COLO668 (cell line): ENCODE data around the gene CMTM1.
"Not testable (repeated sequence)": the region's sequence is repeated elsewhere in the genome, so short reads cannot be mapped to it uniquely, and the experiment has no call there.

Source experiments
- DNase-seq: peaks from one replicate; lab custom pipeline; 2025; ENCODE audit not compliant: unreplicated experiment; lab: John Stamatoyannopoulos, UW

The CMTM1 gene

GRCh38 chr16:66588981-66589713 lies 22.9 kb downstream of the CMTM1 start:
- DNase-seq, result no peak

DNA sequence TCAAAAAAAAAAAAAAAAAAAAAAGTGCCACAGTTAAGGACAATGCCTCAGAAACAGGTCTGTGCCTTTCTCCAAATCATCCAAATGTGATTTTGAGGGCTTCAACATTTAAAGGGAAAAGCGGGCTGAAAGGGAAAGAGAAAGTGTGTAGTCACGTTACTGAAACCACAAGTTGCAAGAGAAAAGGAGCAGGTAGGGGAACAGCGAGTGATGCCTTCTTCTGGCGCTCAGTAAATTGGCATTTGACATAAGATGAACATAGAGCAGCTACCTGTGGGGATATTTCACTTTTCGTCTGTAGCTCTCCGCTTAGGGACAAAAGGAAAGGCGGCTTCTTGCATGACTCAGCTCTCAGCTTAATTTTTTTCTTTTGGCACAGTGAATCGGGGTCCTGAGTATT lies 24.1 kb downstream of the CMTM1 start:
- DNase-seq, result no peak

- no peak for DNase-seq
Measured at GRCh38 chr16:66591018-66591417, 24.8 kb downstream of the CMTM1 start.

- no peak for DNase-seq
Measured at GRCh38 chr16:66592241-66592640, 26.0 kb downstream of the CMTM1 start.

DNA sequence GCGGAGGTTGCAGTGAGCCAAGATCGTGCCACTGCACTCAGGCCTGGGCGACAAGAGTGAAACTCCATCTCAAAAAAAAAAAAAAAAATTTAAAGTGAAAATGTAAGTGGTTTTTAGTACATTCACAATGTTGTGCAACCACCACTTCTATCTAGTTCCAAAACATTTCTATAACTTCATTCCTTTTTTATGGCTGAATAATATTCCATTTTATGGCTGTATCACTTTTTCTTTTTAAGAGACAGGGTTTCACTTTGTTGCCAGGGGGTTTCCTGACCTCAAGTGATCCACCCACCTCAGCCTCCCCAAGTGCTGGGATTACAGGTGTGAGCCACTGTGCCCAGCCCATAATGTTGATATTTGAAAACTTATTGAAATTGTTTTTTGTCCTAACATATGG lies 26.6 kb downstream of the CMTM1 start:
- no peak for DNase-seq

DNA sequence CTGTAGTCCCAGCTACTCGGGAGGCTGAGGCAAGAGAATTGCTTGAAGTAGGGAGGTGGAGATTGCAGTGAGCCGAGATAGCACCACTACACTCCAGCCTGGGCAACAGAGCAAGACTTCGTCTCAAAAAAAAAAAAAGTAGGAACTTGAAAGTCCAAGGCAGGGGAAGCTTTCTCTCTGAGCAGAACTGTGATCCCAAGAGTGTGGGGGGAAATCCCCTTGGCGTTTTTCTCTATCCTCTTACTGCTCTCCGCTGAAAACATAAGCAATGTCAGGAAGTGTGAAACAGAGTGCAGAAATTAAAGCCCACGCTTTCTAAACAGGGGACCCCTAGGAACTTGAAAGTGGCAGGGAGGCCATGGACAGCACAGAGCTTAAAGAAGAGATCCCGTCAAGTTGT lies 28.5 kb downstream of the CMTM1 start:
- DNase-seq, result no peak

GRCh38 chr16:66596559-66596958 lies 30.3 kb downstream of the CMTM1 start:
- DNase-seq, result not testable (repeated sequence)

DNA sequence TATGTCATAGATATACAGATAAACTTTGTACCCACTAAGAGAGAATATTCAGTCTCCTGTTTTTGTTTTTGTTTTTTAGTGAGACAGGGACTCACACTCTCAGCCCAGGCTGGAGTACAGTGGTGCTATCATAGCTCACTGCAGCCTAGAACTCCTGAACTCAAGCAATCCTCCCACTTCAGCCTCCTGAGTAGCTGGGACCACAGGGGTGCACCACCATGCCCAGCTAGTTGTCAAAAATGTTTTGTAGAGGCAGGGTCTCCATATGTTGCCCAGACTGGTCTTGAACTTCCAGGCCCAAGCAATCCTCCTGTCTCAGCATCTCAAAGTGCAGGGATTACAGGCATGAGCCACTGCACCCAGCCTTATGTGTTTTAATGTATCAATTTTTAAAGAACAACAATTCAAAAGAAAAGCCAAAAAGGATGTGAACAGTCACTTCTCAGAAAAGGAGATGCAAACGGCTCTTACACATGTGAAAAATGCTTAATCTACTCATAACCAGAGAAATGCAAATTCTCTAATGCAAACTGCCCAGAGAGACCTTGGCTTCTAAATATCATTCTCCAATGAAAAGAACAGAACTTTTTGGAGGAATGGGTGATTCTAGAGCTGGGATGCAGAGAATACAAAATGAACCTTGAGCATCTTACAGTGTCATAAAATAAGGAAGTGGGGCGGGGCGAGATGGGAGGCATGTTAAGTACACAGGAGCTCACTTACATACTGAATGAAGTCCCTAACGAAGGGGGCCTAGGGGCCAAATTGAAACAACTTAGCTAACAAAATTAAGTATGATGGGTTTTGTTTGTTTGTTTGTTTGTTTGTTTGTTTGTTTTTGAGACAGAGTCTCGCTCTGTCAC lies 31.0 kb downstream of the CMTM1 start:
- DNase-seq, result no peak

DNA sequence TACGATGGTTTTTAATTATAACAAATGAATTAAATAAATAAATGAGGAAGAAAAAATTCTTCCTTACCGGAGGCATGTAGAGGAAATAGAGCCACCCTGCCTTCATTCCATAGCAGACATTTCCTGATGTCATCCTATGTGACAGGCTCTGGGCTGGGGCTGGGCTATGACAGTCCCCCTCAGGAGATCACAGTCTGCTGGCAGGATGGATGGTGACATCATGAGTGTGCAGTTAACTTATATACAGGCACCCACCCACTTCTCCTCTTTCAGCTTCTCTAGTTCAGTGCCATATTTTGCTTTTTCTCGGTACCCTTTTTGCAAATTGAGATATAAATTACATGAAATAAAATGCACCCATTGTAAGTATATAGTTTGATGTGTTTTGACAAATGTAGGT lies 31.9 kb downstream of the CMTM1 start:
- no peak for DNase-seq

DNA sequence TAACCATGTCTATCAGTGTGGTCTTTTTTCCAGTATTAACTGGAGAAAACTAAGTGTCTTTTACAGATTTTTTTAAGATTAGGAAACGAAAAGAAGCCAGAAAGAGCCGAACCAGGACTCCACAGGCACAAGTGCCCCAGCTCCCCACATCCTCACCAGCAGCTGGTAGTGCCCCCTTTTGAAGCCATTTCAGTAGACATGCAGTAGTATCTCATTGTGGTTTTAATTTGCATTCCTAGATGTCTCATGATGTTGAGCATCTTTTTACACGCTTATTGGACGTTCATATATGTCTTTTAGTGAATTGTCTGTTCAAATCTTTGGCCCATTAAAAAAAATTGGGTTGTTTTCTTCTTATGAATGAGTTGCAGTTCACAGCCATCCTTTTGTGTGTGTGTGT lies 33.5 kb downstream of the CMTM1 start:
- no peak for DNase-seq

DNA sequence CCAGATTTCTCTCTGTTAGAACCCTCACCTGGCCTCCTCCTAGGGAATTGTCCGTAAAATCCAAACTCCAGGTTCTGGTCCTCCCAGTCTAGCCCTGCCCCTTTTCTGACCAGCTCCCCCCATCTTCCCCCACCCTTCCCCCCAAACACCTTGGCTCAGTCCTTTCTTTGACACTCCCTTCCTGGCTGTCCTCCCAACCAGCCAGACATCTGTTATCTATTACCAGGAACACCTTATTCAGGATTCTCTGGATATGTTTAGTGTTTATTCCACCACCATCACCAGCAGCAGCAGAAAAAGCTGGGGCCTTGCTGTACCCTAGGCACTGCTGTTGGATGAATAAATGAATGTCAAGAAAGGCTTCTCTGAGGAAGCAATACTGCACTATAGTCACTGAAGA lies 34.2 kb downstream of the CMTM1 start:
- no peak for DNase-seq

DNA sequence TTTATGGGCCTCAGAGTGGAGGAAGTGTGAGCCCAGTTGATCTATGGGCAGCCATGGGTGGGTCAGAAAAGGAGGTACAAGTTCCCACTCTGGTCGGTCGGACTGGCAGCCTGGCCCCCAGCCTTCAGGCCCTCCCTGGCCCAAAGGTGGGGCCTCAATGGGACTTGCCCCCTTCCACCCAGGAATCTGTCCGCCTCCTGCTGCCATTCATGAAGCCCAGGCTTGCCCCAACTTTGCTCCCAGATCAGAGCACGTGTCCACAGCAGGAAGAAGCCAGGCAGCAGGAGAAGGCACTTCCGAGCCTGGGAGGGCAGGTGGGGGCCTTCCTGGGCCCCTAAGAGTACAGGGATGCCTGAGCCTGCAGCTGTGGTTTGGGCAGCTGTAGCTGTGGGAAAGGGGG lies 35.2 kb downstream of the CMTM1 start:
- DNase-seq, result no peak

DNA sequence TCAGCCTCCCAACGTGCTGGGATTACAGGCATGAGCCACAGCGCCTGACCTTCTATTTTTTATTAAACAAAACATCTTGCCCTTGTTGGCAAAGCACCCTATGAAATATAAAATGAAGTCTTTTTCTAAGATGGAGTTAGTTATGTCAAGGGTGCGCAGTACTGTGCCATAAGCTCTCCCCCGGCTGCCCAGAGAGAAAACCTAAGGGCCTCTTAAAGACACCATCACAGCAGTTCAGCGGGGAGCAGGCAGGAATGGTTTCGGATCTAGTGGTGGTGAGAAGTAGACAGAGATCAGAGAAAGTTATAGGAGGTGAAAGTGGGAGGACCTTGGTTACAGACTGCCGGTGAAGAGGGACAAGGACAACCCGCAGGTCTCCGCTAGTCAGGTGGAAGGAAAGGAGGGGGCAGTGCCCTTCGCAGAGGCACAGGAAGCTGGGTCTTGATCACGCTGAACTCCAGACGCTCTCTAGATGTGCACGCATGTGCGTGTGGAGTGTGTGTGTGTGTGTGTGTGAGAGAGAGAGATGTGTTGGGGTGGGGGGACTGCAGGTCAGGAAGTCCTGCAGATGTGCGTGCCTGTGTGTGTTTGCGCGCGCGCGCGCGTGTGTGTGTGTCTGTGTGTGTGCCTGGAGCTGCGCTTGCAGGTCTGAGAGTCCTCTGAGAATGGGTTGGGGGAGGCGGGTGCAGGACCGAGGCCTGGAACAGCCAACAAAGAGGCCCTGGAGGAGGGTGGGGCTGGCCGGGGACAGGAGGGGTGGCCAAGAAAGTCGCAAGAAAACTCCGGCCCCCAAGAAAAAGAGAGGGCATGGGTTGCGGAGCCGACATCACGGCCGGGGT lies 37.5 kb downstream of the CMTM1 start:
- peak; percentile 23 for DNase-seq

DNA sequence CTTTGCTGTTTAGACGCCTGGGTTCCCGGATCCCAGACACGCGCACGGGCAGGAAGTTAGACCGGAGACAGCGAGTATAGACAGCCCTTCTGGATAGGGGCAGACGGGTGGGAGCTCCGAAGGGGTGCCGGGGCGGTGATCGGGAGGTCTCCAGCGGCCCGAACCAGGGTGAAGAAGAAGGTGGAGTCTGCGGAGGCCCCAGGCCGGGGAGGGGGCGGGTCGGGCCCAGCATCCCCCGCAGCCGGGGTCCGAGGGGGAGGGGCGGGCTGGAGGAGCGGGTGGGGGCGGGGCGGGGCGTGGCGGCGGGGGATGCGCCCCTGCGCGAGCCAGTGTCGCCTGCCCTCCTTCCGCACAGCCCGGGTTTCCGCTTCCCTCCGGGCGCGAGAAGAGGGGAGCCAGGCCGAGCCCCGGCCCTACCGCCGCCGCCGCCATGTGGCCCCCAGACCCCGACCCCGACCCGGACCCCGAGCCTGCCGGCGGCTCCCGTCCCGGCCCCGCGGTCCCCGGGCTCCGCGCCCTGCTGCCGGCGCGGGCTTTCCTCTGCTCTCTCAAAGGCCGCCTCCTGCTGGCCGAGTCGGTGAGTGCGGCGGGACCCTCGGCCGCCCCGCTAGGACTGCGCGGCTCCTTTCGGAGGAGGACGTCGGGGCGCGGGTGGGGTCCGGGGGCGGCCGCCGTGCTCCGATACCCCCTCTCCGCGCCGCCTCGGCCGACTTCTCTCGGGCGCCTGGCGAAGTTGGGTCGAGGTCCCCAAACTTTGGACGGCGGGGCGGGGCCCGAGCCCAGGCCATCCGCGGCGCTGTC lies 38.3 kb downstream of the CMTM1 start, which contains the start of gene CMTM3:
CMTM3 (plus strand) TSS at position 329 of the 801 bp plus-strand sequence; CDS start at position 431, 102 bp downstream.
- DNase-seq, result peak; percentile 52

DNA sequence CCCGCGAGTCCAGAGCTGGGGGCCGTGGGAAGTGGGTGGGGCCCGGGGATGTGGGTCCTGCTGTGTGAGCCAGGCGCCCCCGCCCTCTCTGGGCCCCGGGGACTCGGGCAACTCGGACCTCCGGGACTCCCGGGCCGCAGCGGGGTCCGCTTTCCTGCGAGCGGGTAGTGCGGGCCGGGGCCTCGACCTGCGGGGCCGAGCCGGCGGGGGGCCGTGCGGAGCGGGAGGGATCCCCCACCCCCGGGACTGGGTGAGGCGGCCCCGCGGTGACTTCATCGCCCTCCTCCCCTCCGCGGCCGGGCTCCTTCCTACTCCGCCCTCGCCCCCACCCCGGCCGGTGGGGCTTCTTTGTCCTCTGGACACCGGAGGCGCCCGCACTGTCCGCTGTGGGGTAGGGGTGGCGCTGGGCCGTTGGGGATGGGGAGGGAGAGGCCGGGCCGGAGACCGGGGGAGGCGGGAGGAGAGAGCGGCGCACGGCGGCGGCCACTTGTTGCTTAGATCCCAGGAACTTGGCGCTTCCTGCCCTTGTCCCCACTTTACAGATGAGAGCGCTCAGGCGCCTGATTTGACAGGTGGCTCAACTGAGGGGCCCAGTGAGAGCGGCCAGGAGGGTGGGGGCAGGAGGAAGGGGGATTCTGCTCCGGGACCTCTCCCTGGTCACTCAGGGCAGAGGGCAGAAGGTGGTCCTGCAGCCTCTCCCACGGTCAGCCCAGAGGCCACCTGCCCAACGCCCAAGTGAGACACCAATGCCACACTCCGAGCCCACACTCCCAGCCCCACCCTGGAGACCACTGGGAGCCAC lies 39.1 kb downstream of the CMTM1 start:
- peak; percentile 26 for DNase-seq

- DNase-seq, result no peak
Measured at GRCh38 chr16:66605979-66606751, 39.9 kb downstream of the CMTM1 start.

- peak; percentile 81 for DNase-seq
Measured at GRCh38 chr16:66608241-66609138, 42.3 kb downstream of the CMTM1 start.

DNA sequence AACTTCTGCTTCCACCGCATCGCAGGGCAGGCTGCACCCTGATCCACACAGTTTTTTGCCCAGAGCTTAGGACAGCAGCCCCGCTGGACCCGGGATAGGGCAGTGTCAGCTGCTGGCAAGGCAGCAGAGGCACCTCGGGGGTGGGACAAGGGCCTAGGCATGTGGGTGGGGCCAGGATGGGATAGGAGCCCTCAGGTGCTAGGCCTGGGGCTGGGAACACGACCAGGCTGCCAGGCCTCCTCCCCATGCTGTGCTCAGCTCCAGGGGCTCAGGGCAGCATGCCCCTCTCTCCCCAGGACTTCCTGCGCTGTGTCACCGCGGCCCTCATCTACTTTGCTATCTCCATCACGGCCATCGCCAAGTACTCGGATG lies 42.9 kb downstream of the CMTM1 start:
- DNase-seq, result no peak
